Neural cell (in vitro differentiated cells): ENCODE data around the gene MSI2. TPM values are rescaled to one million over a fixed set of nuclear protein-coding genes. Genes with fewer than 3 reads are reported as not detected.

Experiments used
- H2AFZ ChIP-seq: fragments of 200-600, 300-800 bp; sonication (generic), shearing (Covaris generic); 2 replicates; pipeline ENCODE4 v1.6.0; 2014; ENCODE audit warnings: low read depth, mild to moderate bottlenecking, antibody characterized with exemption, low read length, moderate library complexity
- H3F3A ChIP-seq: fragments of 200-600 bp; shearing (Covaris generic); 2 replicates; pipeline ENCODE4 v1.6.1; 2016; ENCODE audit warnings: mild to moderate bottlenecking, moderate library complexity, mixed read lengths, antibody characterized with exemption, low read length; ENCODE audit not compliant: insufficient read depth, poor library complexity, severe bottlenecking
- H3K27ac ChIP-seq: fragments of 200-600, 300-800 bp; sonication (generic), shearing (Covaris generic); 2 replicates; pipeline ENCODE4 v1.5.1; 2014; ENCODE audit warnings: mild to moderate bottlenecking, low read length, moderate library complexity
- H3K27me3 ChIP-seq: fragments of 300-800, 200-600 bp; sonication (generic), shearing (Covaris generic); 2 replicates; pipeline ENCODE4 v1.6.0; 2014; ENCODE audit warnings: mild to moderate bottlenecking, low read depth, low read length, moderate library complexity; ENCODE audit not compliant: insufficient read depth
- H3K36me3 ChIP-seq: fragments of 300-800, 200-600 bp; sonication (generic), shearing (Covaris generic); 2 replicates; pipeline ENCODE4 v1.5.1; 2014; ENCODE audit warnings: mild to moderate bottlenecking, antibody characterized with exemption, low read length, moderate library complexity; ENCODE audit not compliant: insufficient read depth
- H3K4me2 ChIP-seq: fragments of 300-800, 200-600 bp; sonication (generic), shearing (Covaris generic); 2 replicates; pipeline ENCODE4 v1.6.0; 2014; ENCODE audit warnings: mild to moderate bottlenecking, low read length
- H3K4me3 ChIP-seq: fragments of 300-800, 200-600 bp; sonication (generic), shearing (Covaris generic); 2 replicates; pipeline ENCODE4 v1.5.1; 2014; ENCODE audit warnings: mild to moderate bottlenecking, low read length, moderate library complexity
- H3K79me2 ChIP-seq: fragments of 200-600 bp; shearing (Covaris generic); replicated peaks from 2 replicates; pipeline ENCODE4 v1.6.0; 2014; ENCODE audit warnings: mild to moderate bottlenecking, low read length, moderate library complexity; ENCODE audit not compliant: insufficient read depth
- H3K9ac ChIP-seq: fragments of 300-800, 200-600 bp; sonication (generic), shearing (Covaris generic); 2 replicates; pipeline ENCODE4 v1.6.1; 2016; ENCODE audit warnings: mild to moderate bottlenecking, low read length, mixed read lengths
- H3K9me2 ChIP-seq: fragments of 200-600 bp; shearing (Covaris generic); 2 replicates; pipeline ENCODE4 v1.6.1; 2016; ENCODE audit warnings: mild to moderate bottlenecking, low read length, mixed read lengths; ENCODE audit not compliant: insufficient read depth
- H3K9me3 ChIP-seq: fragments of 200-600, 300-800 bp; sonication (generic), shearing (Covaris generic); 2 replicates; pipeline ENCODE4 v1.6.1; 2016; ENCODE audit warnings: mild to moderate bottlenecking, mixed run types, low read length, moderate library complexity, mixed read lengths
- H4K20me1 ChIP-seq: fragments of 200-600 bp; shearing (Covaris generic); 2 replicates; pipeline ENCODE4 v1.6.1; 2016; ENCODE audit warnings: mild to moderate bottlenecking, mixed run types; ENCODE audit not compliant: insufficient read depth
- EP300 ChIP-seq: fragments of 450-650 bp; conservative IDR thresholded peaks from 2 replicates; pipeline ENCODE4 v1.6.1; 2014; ENCODE audit warnings: antibody characterized with exemption, mild to moderate bottlenecking, moderate library complexity; ENCODE audit not compliant: poor library complexity, severe bottlenecking
- EZH2 ChIP-seq: fragments of 200-600, 300-800 bp; shearing (Covaris generic), sonication (generic); IDR thresholded peaks from 2 replicates; pipeline ENCODE4 v1.6.1; 2014; ENCODE audit warnings: antibody characterized with exemption, low read length, borderline replicate concordance, mild to moderate bottlenecking; ENCODE audit not compliant: insufficient read depth, poor library complexity, severe bottlenecking
- MXI1 ChIP-seq: fragments of 450-650 bp; conservative IDR thresholded peaks from 2 replicates; pipeline ENCODE4 v1.6.1; 2014; ENCODE audit warnings: antibody characterized with exemption, mild to moderate bottlenecking; ENCODE audit not compliant: poor library complexity, severe bottlenecking
- POLR2AphosphoS5 ChIP-seq: IDR thresholded peaks from 2 replicates; pipeline ENCODE4 v1.6.1; 2012
- RAD21 ChIP-seq: fragments of 450-650 bp; conservative IDR thresholded peaks from 2 replicates; pipeline ENCODE4 v1.6.1; 2014; ENCODE audit warnings: antibody characterized with exemption, mild to moderate bottlenecking, moderate library complexity
- REST ChIP-seq: IDR thresholded peaks from 2 replicates; pipeline ENCODE4 v1.6.1; 2012; ENCODE audit warnings: borderline replicate concordance
- SMC3 ChIP-seq: fragments of 450-650 bp; conservative IDR thresholded peaks from 2 replicates; pipeline ENCODE4 v1.6.1; 2014; ENCODE audit warnings: antibody characterized with exemption, mild to moderate bottlenecking, moderate library complexity; ENCODE audit not compliant: poor library complexity
- TAF1 ChIP-seq: IDR thresholded peaks from 2 replicates; pipeline ENCODE4 v1.6.1; 2012; ENCODE audit warnings: low read depth
- polyA plus RNA-seq: library from polyadenylated mRNA; depleted of rRNA; stranded (reverse); fragments of >200 nt; gene quantifications from 2 replicates; pipeline ENCODE4 v1.2.3, GENCODE V29; 2014
- TF ChIP-seq, protein P1 (sequence below): fragments of 450-650 bp; IDR thresholded peaks from 2 replicates; pipeline ENCODE4 v1.5.1; 2014; ENCODE audit warnings: antibody characterized with exemption, mild to moderate bottlenecking, moderate library complexity; ENCODE audit not compliant: poor library complexity, severe bottlenecking

MSI2 gene
- polyA plus RNA-seq, 1 donor from 2014 or later, result 61.4 TPM

DNA sequence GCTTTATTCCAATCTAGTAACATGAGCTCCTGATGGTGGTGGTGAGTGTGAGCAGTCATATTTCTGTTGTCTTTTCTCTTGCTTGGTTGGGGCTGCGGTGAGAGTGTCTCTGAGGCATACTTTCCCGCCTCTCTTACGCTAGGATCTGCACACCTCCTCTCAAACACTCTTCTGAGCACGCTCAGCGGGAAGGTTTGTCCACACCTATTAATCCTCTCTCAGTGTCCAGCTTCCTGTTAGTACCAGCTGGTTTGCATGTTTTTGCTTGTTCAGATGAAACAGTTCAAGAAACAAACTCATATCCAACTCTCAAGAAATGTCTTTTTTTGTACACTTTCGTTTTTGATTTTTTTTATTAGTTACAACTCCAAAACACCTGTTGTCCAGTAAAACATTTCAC lies 399.2 kb downstream of the MSI2 start:
- H3K9me3 ChIP-seq, result no peaks in the 10 kb centered on the region
- no peak overlapping the region for H3K9ac ChIP-seq
- no peak for TF ChIP-seq RAD21
- no peak for TF ChIP-seq EZH2
- TF ChIP-seq REST, result no peak
- TF ChIP-seq TAF1, result no peak
- no peak for TF ChIP-seq POLR2AphosphoS5
- no peak for TF ChIP-seq MXI1
- TF ChIP-seq SMC3, result no peak
- TF ChIP-seq, protein P1, sequence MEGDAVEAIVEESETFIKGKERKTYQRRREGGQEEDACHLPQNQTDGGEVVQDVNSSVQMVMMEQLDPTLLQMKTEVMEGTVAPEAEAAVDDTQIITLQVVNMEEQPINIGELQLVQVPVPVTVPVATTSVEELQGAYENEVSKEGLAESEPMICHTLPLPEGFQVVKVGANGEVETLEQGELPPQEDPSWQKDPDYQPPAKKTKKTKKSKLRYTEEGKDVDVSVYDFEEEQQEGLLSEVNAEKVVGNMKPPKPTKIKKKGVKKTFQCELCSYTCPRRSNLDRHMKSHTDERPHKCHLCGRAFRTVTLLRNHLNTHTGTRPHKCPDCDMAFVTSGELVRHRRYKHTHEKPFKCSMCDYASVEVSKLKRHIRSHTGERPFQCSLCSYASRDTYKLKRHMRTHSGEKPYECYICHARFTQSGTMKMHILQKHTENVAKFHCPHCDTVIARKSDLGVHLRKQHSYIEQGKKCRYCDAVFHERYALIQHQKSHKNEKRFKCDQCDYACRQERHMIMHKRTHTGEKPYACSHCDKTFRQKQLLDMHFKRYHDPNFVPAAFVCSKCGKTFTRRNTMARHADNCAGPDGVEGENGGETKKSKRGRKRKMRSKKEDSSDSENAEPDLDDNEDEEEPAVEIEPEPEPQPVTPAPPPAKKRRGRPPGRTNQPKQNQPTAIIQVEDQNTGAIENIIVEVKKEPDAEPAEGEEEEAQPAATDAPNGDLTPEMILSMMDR, result no peak
- TF ChIP-seq EP300, result no peak
- no peaks in the 10 kb centered on the region for H3K27me3 ChIP-seq
- H3K4me2 ChIP-seq, result no peak overlapping the region
- no peaks in the 10 kb centered on the region for H4K20me1 ChIP-seq
- H3F3A ChIP-seq, result no peaks in the 10 kb centered on the region
- no peak overlapping the region for H3K27ac ChIP-seq
- H2AFZ ChIP-seq, result no peak overlapping the region
- H3K79me2 ChIP-seq, result no peaks in the 10 kb centered on the region
- H3K4me3 ChIP-seq, result no peak overlapping the region
- H3K9me2 ChIP-seq, result no peaks in the 10 kb centered on the region
- no peaks in the 10 kb centered on the region for H3K36me3 ChIP-seq

DNA sequence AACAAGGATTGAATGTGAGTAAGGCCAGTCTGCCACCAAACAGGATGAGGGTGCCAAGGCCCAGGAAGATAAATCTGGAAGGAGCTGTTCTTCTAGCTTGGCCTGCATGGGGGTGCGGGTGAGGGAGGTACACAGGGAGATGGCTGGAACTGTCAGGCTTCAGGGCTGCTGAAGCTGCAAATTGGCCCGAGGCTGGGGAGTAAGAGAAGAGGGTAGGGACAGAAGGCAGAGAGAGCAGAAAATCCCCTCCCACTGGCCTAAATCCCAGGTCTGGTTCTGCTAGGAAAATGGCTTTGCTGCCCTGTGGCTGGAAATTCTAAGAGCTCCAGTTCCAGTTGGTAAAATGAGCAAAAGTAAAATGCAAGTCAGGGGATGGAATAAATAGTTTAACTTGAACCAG lies 400.9 kb downstream of the MSI2 start:
- Histone ChIP-seq H3K27ac (no peak overlapping the region), H4K20me1 (no peaks in the 10 kb centered on the region), H3K9me2 (no peaks in the 10 kb centered on the region), H3K9ac (no peak overlapping the region), H3K36me3 (no peaks in the 10 kb centered on the region), H3K4me2 (no peak overlapping the region), H3K4me3 (no peak overlapping the region), H3F3A (peaks cover 3% of the 10 kb centered on the region), H3K9me3 (no peaks in the 10 kb centered on the region), H3K79me2 (no peaks in the 10 kb centered on the region), H2AFZ (no peak overlapping the region), H3K27me3 (no peaks in the 10 kb centered on the region)
- TF ChIP-seq SMC3 (no peak), EZH2 (no peak), POLR2AphosphoS5 (no peak), MXI1 (no peak), RAD21 (no peak), REST (no peak), EP300 (no peak), TAF1 (no peak)
- TF ChIP-seq, protein P1, result no peak
